ENCODE measurements around the gene PHKB. TPM values are rescaled to one million over a fixed set of nuclear protein-coding genes. Genes with fewer than 3 reads are reported as not detected.

Gene PHKB
- total RNA-seq, result 69.0 and 85.5 TPM in 2 replicates

GRCh38 chr16:47460711-47461597, at the start of gene PHKB, which contains the start of gene ITFG1:
TSS of gene PHKB (plus strand) at chr16:47461331. CDS start at chr16:47461351, 20 bp downstream.
TSS of gene ITFG1 (minus strand) at chr16:47461063. CDS start at chr16:47461045, 18 bp downstream.

Other genes with a start within 250 kb of the PHKB start
- gene ITFG1, start 268 bp upstream of the PHKB start, total RNA-seq, result 122 and 137 TPM in 2 replicates